HEK293T (cell line): ENCODE data around the gene TBC1D12.

Source experiments
- CTCF ChIA-PET: fragments of 350-600 bp; formaldehyde crosslinking; extraction: SDS; loops from one replicate; lab custom pipeline; 2021; ENCODE audit warnings: antibody characterized with exemption, inconsistent platforms; lab: Yijun Ruan, JAX
- POLR2A ChIA-PET: fragments of 350-600 bp; formaldehyde crosslinking; extraction: SDS; loops from one replicate; lab custom pipeline; 2020; ENCODE audit warnings: antibody characterized with exemption, inconsistent platforms; lab: Yijun Ruan, JAX
- DNase-seq: peaks from one replicate; pipeline ENCODE4 v3.0.0; 2012; ENCODE audit warnings: mixed read lengths; ENCODE audit errors: extremely low spot score
- ARNT ChIP-seq: fragments of 450-650 bp; IDR thresholded peaks from 2 replicates; pipeline ENCODE4 v1.6.1; 2017; ENCODE audit warnings: mild to moderate bottlenecking
- BHLHE40 ChIP-seq: fragments of 450-650 bp; IDR thresholded peaks from 2 replicates; pipeline ENCODE4 v1.6.1; 2016; ENCODE audit warnings: mild to moderate bottlenecking, moderate library complexity, borderline replicate concordance
- CTBP1 ChIP-seq: fragments of 450-650 bp; IDR thresholded peaks from 2 replicates; pipeline ENCODE4 v1.6.1; 2016; ENCODE audit warnings: borderline replicate concordance
- ELF4 ChIP-seq: fragments of 450-650 bp; IDR thresholded peaks from 2 replicates; pipeline ENCODE4 v1.6.1; 2017; ENCODE audit warnings: antibody characterized with exemption
- FOXA1 ChIP-seq: fragments of 450-650 bp; IDR thresholded peaks from 2 replicates; pipeline ENCODE4 v1.6.1; 2016; ENCODE audit warnings: mild to moderate bottlenecking
- FOXK2 ChIP-seq: fragments of 450-650 bp; IDR thresholded peaks from 2 replicates; pipeline ENCODE4 v1.6.1; 2016; ENCODE audit warnings: mild to moderate bottlenecking
- FOXM1 ChIP-seq: fragments of 450-650 bp; IDR thresholded peaks from 2 replicates; pipeline ENCODE4 v1.6.1; 2017; ENCODE audit warnings: mild to moderate bottlenecking, borderline replicate concordance
- HDGF ChIP-seq: fragments of 450-650 bp; IDR thresholded peaks from 2 replicates; pipeline ENCODE4 v1.6.1; 2017; ENCODE audit warnings: antibody characterized with exemption, borderline replicate concordance
- L3MBTL2 ChIP-seq: fragments of 450-650 bp; conservative IDR thresholded peaks from 2 replicates; pipeline ENCODE4 v1.6.1; 2016; ENCODE audit warnings: mild to moderate bottlenecking
- LEF1 ChIP-seq: fragments of 450-650 bp; IDR thresholded peaks from 2 replicates; pipeline ENCODE4 v1.6.1; 2017; ENCODE audit warnings: mild to moderate bottlenecking, borderline replicate concordance
- NFRKB ChIP-seq: fragments of 450-650 bp; IDR thresholded peaks from 2 replicates; pipeline ENCODE4 v1.6.1; 2016; ENCODE audit warnings: mild to moderate bottlenecking, moderate library complexity
- PKNOX1 ChIP-seq: fragments of 450-650 bp; IDR thresholded peaks from 2 replicates; pipeline ENCODE4 v1.6.1; 2016
- SP1 ChIP-seq: fragments of 450-650 bp; IDR thresholded peaks from 2 replicates; pipeline ENCODE4 v1.6.1; 2017
- SUZ12 ChIP-seq: fragments of 450-650 bp; IDR thresholded peaks from 2 replicates; pipeline ENCODE4 v1.6.1; 2016; ENCODE audit warnings: mild to moderate bottlenecking
- TARDBP ChIP-seq: fragments of 450-650 bp; IDR thresholded peaks from 2 replicates; pipeline ENCODE4 v1.6.1; 2016
- ZNF384 ChIP-seq: fragments of 450-650 bp; IDR thresholded peaks from 2 replicates; pipeline ENCODE4 v1.6.1; 2016

Gene TBC1D12

GRCh38 chr10:94490789-94491039, 88.4 kb downstream of the TBC1D12 start:
- no peak for DNase-seq
- TF ChIP-seq TARDBP = no peak
- no peak for TF ChIP-seq ZNF384
- TF ChIP-seq ELF4 = no peak
- no peak for TF ChIP-seq SUZ12
- no peak for TF ChIP-seq CTBP1
- no peak for TF ChIP-seq NFRKB
- no peak for TF ChIP-seq FOXM1
- no peak for TF ChIP-seq FOXA1
- no peak for TF ChIP-seq FOXK2
- ChIA-PET POLR2A (no interaction called here), CTCF (no interaction called here)

- TF ChIP-seq L3MBTL2 = no peak
- no peak for TF ChIP-seq LEF1
- TF ChIP-seq PKNOX1 = no peak
- TF ChIP-seq BHLHE40 = no peak
- TF ChIP-seq SUZ12 = no peak
- no peak for TF ChIP-seq FOXM1
- no peak for TF ChIP-seq NFRKB
- no peak for TF ChIP-seq FOXA1
- no peak for TF ChIP-seq SP1
- no peak for TF ChIP-seq FOXK2
- TF ChIP-seq HDGF = no peak
- DNase-seq = no peak
- ChIA-PET CTCF (no interaction called here), POLR2A (no interaction called here)
Observed at GRCh38 chr10:94493463-94493862, 91.1 kb downstream of the TBC1D12 start.

- ChIA-PET CTCF (interaction anchor here (0.7 kb wide), 1 partner anchor 817 kb away, joined by 3 read pairs; no protein-coding TSS in a partner anchor), POLR2A (interaction anchor here (1.9 kb wide), 1 partner anchor 50 kb away, joined by 5 read pairs; the partner anchor contains the start of gene HELLS)
- no peak for TF ChIP-seq ARNT
- TF ChIP-seq FOXK2 = no peak
- TF ChIP-seq FOXA1 = no peak
- TF ChIP-seq CTBP1 = no peak
- TF ChIP-seq SUZ12 = no peak
- TF ChIP-seq HDGF = no peak
- TF ChIP-seq SP1 = no peak
- TF ChIP-seq BHLHE40 = no peak
- TF ChIP-seq PKNOX1 = no peak
- no peak for TF ChIP-seq TARDBP
- DNase-seq = no peak
Observed at GRCh38 chr10:94496010-94496409, 93.7 kb downstream of the TBC1D12 start.

- no peak for TF ChIP-seq TARDBP
- TF ChIP-seq SUZ12 = no peak
- no peak for TF ChIP-seq FOXA1
- no peak for TF ChIP-seq ARNT
- no peak for TF ChIP-seq SP1
- TF ChIP-seq FOXK2 = no peak
- no peak for TF ChIP-seq ZNF384
- no peak for TF ChIP-seq LEF1
- no peak for TF ChIP-seq BHLHE40
- no peak for TF ChIP-seq NFRKB
- TF ChIP-seq HDGF = no peak
- TF ChIP-seq PKNOX1 = no peak
- no peak for TF ChIP-seq L3MBTL2
- POLR2A ChIA-PET = interaction anchor here (1.9 kb wide), 1 partner anchor 49 kb away, joined by 5 read pairs; the partner anchor contains the start of gene HELLS
Observed at GRCh38 chr10:94496646-94497045, 94.3 kb downstream of the TBC1D12 start.

GRCh38 chr10:94500063-94500462, 97.7 kb downstream of the TBC1D12 start:
- POLR2A ChIA-PET = no interaction called here
- CTCF ChIA-PET = interaction anchor here (0.6 kb wide), 2 partner anchors 19 to 532 kb away, joined by 3 to 4 read pairs; no protein-coding TSS in a partner anchor

More at GRCh38 chr10:94496646-94497045, 94.3 kb downstream of the TBC1D12 start:
- DNase-seq = no peak
- CTCF ChIA-PET = no interaction called here

GRCh38 chr10:94521276-94522250, 119.2 kb downstream of the TBC1D12 start:
- no peak for DNase-seq
- ChIA-PET CTCF (no interaction called here), POLR2A (no interaction called here)
- TF ChIP-seq ARNT = no peak
- TF ChIP-seq TARDBP = no peak
- TF ChIP-seq BHLHE40 = no peak
- no peak for TF ChIP-seq CTBP1
- TF ChIP-seq NFRKB = no peak
- TF ChIP-seq FOXA1 = no peak
- TF ChIP-seq L3MBTL2 = no peak
- no peak for TF ChIP-seq PKNOX1
- TF ChIP-seq HDGF = no peak
- TF ChIP-seq FOXM1 = no peak
- no peak for TF ChIP-seq ZNF384
- no peak for TF ChIP-seq LEF1

More at GRCh38 chr10:94500063-94500462, 97.7 kb downstream of the TBC1D12 start:
- peak; percentile 26 for DNase-seq
- TF ChIP-seq L3MBTL2 (no peak), ZNF384 (no peak), TARDBP (no peak)
